B cell (primary cell): ENCODE results near the gene BAAT. TPM values are rescaled to one million over a fixed set of nuclear protein-coding genes. Genes with fewer than 3 reads are reported as not detected.

Experiments used
- ATAC-seq: fragments of 200-7000 bp; cut with Tn5 transposase; one replicate; pipeline ENCODE4 v1.10.0; 2021; ENCODE audit warnings: low read depth, mild to moderate bottlenecking, moderate number of reproducible peaks, moderate library complexity
- CTCF ChIA-PET: fragments of 350-600 bp; sonication (Branson Sonifier 250); formaldehyde crosslinking; loops from one replicate; lab custom pipeline; 2021; ENCODE audit warnings: antibody characterized with exemption, inconsistent platforms; lab: Charles Lee
- POLR2A ChIA-PET: fragments of 350-600 bp; sonication (Branson Sonifier 250); formaldehyde crosslinking; loops from one replicate; lab custom pipeline; 2021; ENCODE audit warnings: antibody characterized with exemption; lab: Charles Lee
- DNase-seq: peaks from one replicate; pipeline ENCODE4 v3.0.0; 2013
- H2AFZ ChIP-seq: 2 replicates; pipeline ENCODE4 v1.6.1; 2012; ENCODE audit warnings: mild to moderate bottlenecking, low read depth, low read length; ENCODE audit not compliant: insufficient read depth, poor library complexity, severe bottlenecking
- H3K27ac ChIP-seq, 2 donors: 1 replicate in 1 of 2; 2 replicates in 1 of 2; pipeline ENCODE4 v1.5.1; 2012 to 2013; ENCODE audit warnings: low read length in 2 of 2, mild to moderate bottlenecking in 2 of 2, moderate library complexity in 1 of 2
- H3K27me3 ChIP-seq, 4 experiments: fragments of 200-600 bp in 1 of 4; sonication (generic) in 1 of 4; replicated peaks in 1 of 4; 1 replicate in 2 of 4; 2 replicates in 2 of 4; pipeline versions ENCODE4 v1.6.1 to v1.7.0; 2013 to 2016; ENCODE audit warnings: low read length in 3 of 4, mild to moderate bottlenecking in 2 of 4, mixed read lengths in 1 of 4, moderate library complexity in 1 of 4; ENCODE audit not compliant: insufficient read depth in 4 of 4, control insufficient read depth in 3 of 4; ENCODE audit errors: control extremely low read depth in 1 of 4
- H3K36me3 ChIP-seq, 2 experiments: replicated peaks in 1 of 2; 1 replicate in 1 of 2; 2 replicates in 1 of 2; pipeline versions ENCODE4 v1.6.1 to v1.7.1; 2013; ENCODE audit warnings: low read length in 1 of 2; ENCODE audit not compliant: insufficient read depth in 2 of 2, control insufficient read depth in 1 of 2; ENCODE audit errors: control extremely low read depth in 1 of 2, extremely low read depth in 1 of 2
- H3K4me1 ChIP-seq, 2 donors: fragments of 200-600 bp in 1 of 2; sonication (generic) in 1 of 2; 1 replicate in 1 of 2; 2 replicates in 1 of 2; pipeline versions ENCODE4 v1.5.1 to v1.6.1; 2013 to 2017; ENCODE audit warnings: low read length in 2 of 2; ENCODE audit not compliant: control insufficient read depth in 2 of 2, insufficient read depth in 2 of 2
- H3K4me2 ChIP-seq: replicated peaks from 2 replicates; pipeline ENCODE3; 2012; ENCODE audit warnings: mild to moderate bottlenecking, low read depth, low read length; ENCODE audit not compliant: poor library complexity, severe bottlenecking
- H3K4me3 ChIP-seq, 5 experiments: fragments of 200-600 bp in 1 of 5; sonication (generic) in 1 of 5; 1 replicate in 3 of 5; 2 replicates in 2 of 5; pipeline versions ENCODE4 v1.5.1 to v1.7.0; 2011 to 2016; ENCODE audit warnings: low read length in 4 of 5, mild to moderate bottlenecking in 4 of 5, low read depth in 2 of 5, control low read depth in 1 of 5, moderate library complexity in 1 of 5; ENCODE audit not compliant: insufficient read depth in 1 of 5; ENCODE audit errors: control extremely low read depth in 1 of 5, extremely low read depth in 1 of 5
- H3K79me2 ChIP-seq: fragments of 200-600 bp; sonication (generic); one replicate; pipeline ENCODE4 v1.6.0; 2016; ENCODE audit warnings: low read length; ENCODE audit not compliant: control insufficient read depth, insufficient read depth
- H3K9ac ChIP-seq: fragments of 200-600 bp; sonication (generic); 2 replicates; pipeline ENCODE4 v1.6.1; 2017; ENCODE audit warnings: mild to moderate bottlenecking, low read length, moderate library complexity
- H3K9me3 ChIP-seq, 3 donors: one replicate each; pipeline versions ENCODE4 v1.6.1 to v1.7.1; 2013; ENCODE audit warnings: low read length in 2 of 3; ENCODE audit not compliant: control insufficient read depth in 2 of 3, insufficient read depth in 1 of 3; ENCODE audit errors: control extremely low read depth in 1 of 3
- H4K20me1 ChIP-seq: 2 replicates; pipeline ENCODE4 v1.6.0; 2012; ENCODE audit warnings: mild to moderate bottlenecking, low read length; ENCODE audit not compliant: insufficient read depth, control insufficient read depth, poor library complexity, severe bottlenecking
- H3K27ac Mint-ChIP-seq: one replicate; pipeline ENCODE4 v1.8.0; 2021; ENCODE audit warnings: mixed read lengths
- H3K27me3 Mint-ChIP-seq: one replicate; pipeline ENCODE4 v1.8.0; 2021; ENCODE audit warnings: mixed read lengths
- H3K4me1 Mint-ChIP-seq: one replicate; pipeline ENCODE4 v1.8.0; 2021; ENCODE audit warnings: mixed read lengths
- H3K4me3 Mint-ChIP-seq: one replicate; pipeline ENCODE4 v1.8.0; 2021; ENCODE audit warnings: mixed read lengths
- H3K9me3 Mint-ChIP-seq: one replicate; pipeline ENCODE4 v1.8.0; 2022; ENCODE audit warnings: mixed read lengths; ENCODE audit not compliant: insufficient read depth
- EZH2 ChIP-seq: IDR thresholded peaks from 2 replicates; pipeline ENCODE4 v1.6.1; 2012; ENCODE audit warnings: borderline replicate concordance, low read depth, mild to moderate bottlenecking, moderate library complexity, low read length; ENCODE audit not compliant: insufficient read depth, poor library complexity, severe bottlenecking
- WGBS: methylation state at CpG from one replicate; pipeline ENCODE4 v1.1.5; 2013; ENCODE audit warnings: missing lambda C conversion rate; ENCODE audit not compliant: insufficient coverage; 5-methylcytosine and 5-hydroxymethylcytosine counted together
- intact Hi-C: fragments of 100-400 bp; cut with micrococcal nuclease; formaldehyde crosslinking; loops from one replicate; pipeline ENCODE4 v1.10.0; 2022
- polyA plus RNA-seq: library from polyadenylated mRNA; depleted of rRNA; stranded (reverse); fragments of >200 nt; gene quantifications from 2 replicates; pipeline ENCODE4 v1.2.3, GENCODE V29; 2012
- total RNA-seq, 2 donors: library from RNA; stranded (reverse); fragments of 120-200 nt in 1 of 2; gene quantifications; 1 replicate in 1 of 2; 2 replicates in 1 of 2; pipeline versions ENCODE4 v1.2.3 to v1.2.4, GENCODE V29; 2013 to 2022
- TF ChIP-seq, protein P1 (sequence below): fragments of 200-600 bp; IDR thresholded peaks from one replicate; pipeline ENCODE4 v1.8.0; 2022; ENCODE audit warnings: antibody characterized with exemption, mild to moderate bottlenecking

Gene BAAT
- total and polyA plus RNA-seq, 2 donors (not counting 1 experiment from before 2014, with no cell fraction given) = 0.07 TPM; not detected in 1

DNA sequence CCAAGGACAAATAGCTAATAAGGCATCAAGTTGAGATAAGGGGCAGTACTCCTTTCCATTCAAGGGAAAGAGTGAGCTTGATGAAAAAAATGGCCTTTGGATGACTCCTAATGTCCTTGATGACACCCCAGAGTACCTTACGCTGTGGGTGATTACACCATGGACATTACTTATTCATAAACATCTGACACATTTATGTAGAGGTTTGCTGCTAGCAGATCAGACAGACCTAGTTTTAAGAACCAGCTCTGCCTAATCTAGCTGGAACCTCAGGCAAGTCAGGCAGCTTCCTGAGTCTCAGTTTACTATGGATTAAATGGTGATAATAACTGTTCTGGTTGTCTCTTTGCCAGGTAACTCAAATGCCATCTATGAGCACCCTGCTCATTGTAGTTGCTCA is 47.9 kb upstream of the BAAT start:
- Mint-ChIP-seq H3K4me3 (no peak overlapping the region), H3K9me3 (no peaks in the 10 kb centered on the region), H3K27me3 (peaks cover 5% of the 10 kb centered on the region), H3K27ac (no peak overlapping the region), H3K4me1 (peaks cover 7% of the 10 kb centered on the region)
- TF ChIP-seq, protein P1, sequence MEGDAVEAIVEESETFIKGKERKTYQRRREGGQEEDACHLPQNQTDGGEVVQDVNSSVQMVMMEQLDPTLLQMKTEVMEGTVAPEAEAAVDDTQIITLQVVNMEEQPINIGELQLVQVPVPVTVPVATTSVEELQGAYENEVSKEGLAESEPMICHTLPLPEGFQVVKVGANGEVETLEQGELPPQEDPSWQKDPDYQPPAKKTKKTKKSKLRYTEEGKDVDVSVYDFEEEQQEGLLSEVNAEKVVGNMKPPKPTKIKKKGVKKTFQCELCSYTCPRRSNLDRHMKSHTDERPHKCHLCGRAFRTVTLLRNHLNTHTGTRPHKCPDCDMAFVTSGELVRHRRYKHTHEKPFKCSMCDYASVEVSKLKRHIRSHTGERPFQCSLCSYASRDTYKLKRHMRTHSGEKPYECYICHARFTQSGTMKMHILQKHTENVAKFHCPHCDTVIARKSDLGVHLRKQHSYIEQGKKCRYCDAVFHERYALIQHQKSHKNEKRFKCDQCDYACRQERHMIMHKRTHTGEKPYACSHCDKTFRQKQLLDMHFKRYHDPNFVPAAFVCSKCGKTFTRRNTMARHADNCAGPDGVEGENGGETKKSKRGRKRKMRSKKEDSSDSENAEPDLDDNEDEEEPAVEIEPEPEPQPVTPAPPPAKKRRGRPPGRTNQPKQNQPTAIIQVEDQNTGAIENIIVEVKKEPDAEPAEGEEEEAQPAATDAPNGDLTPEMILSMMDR = no peak
- TF ChIP-seq EZH2 = no peak
- Histone ChIP-seq H3K36me3 (no peaks in the 10 kb centered on the region), H3K27me3 (peaks cover 0 to 3% (median 0%) of the 10 kb centered on the region in 4 experiments), H3K79me2 (no peaks in the 10 kb centered on the region), H3K4me2 (no peak overlapping the region), H2AFZ (no peak overlapping the region), H3K9ac (no peak overlapping the region), H3K4me3 (no peak overlapping the region), H3K27ac (no peak overlapping the region), H3K9me3 (no peaks in the 10 kb centered on the region), H4K20me1 (no peaks in the 10 kb centered on the region), H3K4me1 (peaks cover 3 to 6% of the 10 kb centered on the region in 2 donors)
- ChIA-PET CTCF (no interaction called here), POLR2A (no interaction called here)
- ATAC-seq = no peak
- no peak for DNase-seq
- intact Hi-C loops = no loop called here
- WGBS = no CpG with 5 or more reads among the region's 1 CpG

DNA sequence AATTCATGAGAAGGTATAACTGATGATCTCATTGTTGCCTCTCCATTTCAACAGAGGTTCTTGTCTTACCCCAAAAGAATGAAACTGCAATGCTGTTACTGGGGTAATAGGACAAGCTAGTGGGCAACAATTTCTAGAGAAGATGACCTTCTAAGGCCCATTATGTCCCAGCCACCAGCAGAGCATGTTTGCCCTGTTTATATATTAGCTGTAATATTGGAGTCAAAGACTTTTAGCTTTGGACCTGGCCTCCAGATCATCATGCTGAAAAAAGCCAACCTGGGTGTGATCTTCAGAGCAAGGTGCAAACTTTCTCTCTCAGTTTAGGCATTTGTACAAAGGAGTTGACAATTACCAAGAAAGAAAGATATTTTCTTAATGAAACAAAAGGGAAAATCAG is 47.4 kb upstream of the BAAT start:
- CTCF ChIA-PET = interaction anchor here (1.1 kb wide), 1 partner anchor 16 kb away, joined by 3 read pairs; no protein-coding TSS in a partner anchor

More for the DNA sequence above, 47.4 kb upstream of the BAAT start:
- Mint-ChIP-seq H3K4me3 (no peak overlapping the region), H3K4me1 (peaks cover 10% of the 10 kb centered on the region), H3K27ac (no peak overlapping the region), H3K27me3 (peaks cover under 1% of the 10 kb centered on the region), H3K9me3 (no peaks in the 10 kb centered on the region)
- H3K79me2 ChIP-seq = no peaks in the 10 kb centered on the region
- H3K4me2 ChIP-seq = no peak overlapping the region
- POLR2A ChIA-PET = no interaction called here
- no peak overlapping the region for H3K4me3 ChIP-seq
- H3K4me1 ChIP-seq = peaks cover 6 to 7% of the 10 kb centered on the region in 2 donors
- H3K27me3 ChIP-seq = peaks cover 0 to 3% (median 0%) of the 10 kb centered on the region in 4 experiments
- no peak overlapping the region for H3K9ac ChIP-seq
- H3K36me3 ChIP-seq = no peaks in the 10 kb centered on the region
- no peak overlapping the region for H3K27ac ChIP-seq
- H4K20me1 ChIP-seq = no peaks in the 10 kb centered on the region
- H3K9me3 ChIP-seq = no peaks in the 10 kb centered on the region
- intact Hi-C loops = no loop called here
- no peak for TF ChIP-seq EZH2
- TF ChIP-seq, protein P1 = no peak
- ATAC-seq (no peak), DNase-seq (no peak)
- no peak overlapping the region for H2AFZ ChIP-seq
